Brain pericyte (primary cell): ENCODE measurements around the gene CAMTA1.

Source experiments
- DNase-seq: peaks from one replicate; pipeline ENCODE4 v3.0.0-alpha.2; 2012; ENCODE audit warnings: low read depth, low spot score

CAMTA1 gene

DNA sequence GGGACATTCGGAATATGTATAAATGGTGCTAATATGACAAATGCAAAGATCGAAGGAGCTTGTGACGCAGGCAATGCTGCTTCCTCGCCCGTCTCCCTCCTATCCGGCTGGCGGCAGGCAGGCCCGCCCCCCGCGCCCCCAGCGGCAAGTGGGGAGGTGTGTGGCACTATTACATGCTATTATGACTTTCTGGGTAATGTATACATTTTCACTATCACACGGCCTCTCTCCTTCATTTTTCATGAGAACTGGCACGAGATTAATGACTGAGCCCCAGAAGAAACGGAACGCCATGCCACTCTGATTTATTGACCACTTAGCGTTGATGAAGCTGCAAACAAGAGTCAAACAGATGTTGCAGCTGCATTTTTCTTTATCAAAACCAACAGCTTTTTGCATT is 846.9 kb downstream of the CAMTA1 start:
- DNase-seq, result no peak

DNA sequence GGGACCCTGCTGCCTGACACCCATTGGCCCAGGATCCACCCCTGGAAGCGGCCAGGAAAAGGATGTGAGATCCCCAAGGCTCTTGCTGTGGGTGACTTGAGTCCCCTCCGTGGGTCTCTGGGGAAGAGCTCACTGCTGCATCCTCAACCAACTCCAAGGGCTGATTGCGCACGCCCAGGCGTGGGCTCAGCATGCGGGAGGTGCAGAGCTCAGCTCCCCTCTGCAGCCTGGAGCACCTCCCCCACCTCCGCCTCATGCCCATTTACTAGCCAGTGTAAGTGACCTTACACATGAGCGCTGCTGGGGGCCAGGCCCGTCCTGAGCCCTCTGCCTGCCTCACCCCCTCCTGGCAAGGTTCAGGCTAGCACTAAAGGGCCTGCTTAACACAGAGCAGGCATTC is 847.4 kb downstream of the CAMTA1 start:
- DNase-seq, result no peak

DNA sequence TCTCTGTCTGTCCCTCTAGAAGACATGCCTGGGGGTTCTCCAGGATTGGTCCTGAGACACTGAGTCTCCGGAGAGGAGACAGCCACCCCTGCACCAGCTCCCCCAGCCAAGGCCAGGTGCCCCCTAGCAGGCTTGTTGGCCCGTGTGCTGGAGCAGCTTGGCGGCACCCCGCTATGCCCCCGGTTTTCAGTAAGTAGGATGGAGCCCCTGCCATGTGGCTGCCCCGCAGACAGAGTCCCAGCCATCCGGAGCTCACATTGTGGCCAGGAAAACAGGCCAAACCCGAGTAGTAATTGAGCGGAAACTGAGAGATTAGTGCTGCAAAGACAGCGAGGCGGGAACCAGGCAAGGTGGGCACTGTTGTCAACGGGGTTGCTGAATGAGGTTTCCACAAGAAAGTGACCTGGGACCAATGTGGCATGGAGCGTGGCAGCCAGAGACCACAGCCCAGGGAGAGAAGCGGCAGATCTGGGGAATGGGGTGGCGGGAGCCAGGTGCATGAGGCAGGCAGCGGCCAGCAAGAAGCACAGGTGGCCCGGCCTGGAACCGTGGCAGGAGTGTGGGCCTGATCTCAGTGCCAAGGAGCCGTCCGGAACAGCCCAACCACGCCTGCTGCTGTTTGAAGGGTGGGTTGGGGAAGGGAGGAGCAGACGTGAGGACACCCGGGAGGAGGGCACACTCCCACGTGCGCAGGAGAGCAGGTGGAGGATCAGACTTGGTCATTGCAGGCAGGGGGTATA is 848.4 kb downstream of the CAMTA1 start:
- no peak for DNase-seq

DNA sequence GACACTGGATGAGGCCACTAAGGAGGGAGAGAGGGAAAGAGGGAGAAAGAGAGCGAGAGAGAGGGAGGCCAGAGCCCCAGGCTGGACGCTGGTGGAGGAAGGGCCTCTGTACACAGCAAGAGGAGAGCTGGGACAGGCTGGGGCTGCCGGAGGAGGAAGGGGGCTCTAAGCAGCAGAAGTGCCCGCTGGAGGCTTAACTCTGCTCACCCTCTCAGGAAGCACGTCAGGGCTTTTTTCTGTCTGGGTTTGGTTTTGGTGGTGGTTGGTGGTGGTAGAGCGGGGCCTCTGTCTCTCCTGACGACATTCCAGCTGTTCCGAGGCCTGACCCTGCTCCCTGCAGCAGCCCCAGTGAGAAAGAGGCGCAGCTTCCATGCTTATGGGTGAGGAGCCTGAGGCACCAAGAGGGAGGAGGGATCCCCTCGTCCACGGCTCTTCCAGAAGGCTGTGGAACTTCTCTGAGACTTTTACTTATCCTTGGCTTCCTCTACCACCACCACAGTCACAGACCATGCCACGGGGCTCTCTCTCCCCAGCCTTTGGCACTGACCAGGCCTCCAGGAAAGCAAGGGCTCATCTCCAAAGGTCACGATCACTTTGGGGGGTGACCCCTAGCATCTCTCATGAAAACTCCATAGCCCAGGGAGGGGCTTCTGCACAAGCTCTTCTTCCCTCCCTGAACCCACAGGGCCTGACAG is 849.4 kb downstream of the CAMTA1 start:
- DNase-seq, result no peak

DNA sequence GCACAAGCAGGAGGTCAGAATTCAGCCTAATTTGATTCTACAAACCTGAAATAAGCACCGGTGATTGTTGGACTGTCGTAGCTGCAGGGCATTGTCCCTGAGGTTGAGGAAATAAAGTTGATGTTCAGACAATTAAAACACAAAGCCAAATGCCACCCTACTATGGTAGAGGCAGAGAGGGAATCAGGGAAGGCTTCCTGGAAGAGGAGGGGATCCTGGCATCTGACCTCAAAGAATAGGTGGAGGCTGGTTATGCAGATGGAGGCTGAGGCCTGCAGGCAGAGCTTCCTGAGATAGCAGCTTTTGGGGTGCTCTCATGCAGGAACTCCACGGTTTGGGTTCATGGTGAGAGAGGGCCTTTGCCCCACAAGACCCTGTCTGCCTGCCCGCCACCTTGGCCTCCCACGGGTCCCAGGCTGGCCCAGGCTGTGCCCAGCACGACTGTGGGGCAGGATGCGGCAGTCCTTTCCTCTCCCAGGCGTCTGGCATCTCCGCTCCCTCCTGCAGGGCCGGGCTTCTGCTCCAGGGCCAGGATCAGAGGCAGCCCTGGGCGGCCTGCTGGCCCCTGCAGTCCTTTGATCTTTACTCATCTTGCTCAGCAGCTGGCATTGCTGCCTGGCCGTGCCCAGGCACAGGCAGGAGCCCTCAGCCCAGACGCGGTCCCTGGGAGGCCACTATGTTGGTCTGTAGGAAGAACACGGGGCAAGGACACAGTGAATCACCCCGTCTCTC is 851.7 kb downstream of the CAMTA1 start:
- DNase-seq, result no peak

DNA sequence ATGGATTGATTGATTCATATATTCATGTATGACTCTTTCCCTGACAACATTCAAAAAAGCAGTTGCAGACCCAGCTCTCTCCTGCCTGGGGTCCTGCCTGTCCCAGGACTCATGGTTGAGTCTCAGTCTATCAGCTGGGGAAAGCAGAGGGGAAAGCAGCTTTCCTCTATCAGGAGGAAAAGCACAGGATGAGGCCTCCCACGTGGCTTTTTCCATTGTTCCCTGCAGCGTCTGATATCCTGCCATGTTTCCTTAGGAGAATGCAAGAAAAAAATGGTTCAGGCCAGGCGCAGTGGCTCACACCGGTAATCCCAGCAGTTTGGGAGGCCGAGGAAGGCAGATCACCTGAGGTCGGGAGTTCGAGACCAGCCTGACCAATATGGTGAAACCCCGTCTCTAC is 852.8 kb downstream of the CAMTA1 start:
- DNase-seq, result no peak

DNA sequence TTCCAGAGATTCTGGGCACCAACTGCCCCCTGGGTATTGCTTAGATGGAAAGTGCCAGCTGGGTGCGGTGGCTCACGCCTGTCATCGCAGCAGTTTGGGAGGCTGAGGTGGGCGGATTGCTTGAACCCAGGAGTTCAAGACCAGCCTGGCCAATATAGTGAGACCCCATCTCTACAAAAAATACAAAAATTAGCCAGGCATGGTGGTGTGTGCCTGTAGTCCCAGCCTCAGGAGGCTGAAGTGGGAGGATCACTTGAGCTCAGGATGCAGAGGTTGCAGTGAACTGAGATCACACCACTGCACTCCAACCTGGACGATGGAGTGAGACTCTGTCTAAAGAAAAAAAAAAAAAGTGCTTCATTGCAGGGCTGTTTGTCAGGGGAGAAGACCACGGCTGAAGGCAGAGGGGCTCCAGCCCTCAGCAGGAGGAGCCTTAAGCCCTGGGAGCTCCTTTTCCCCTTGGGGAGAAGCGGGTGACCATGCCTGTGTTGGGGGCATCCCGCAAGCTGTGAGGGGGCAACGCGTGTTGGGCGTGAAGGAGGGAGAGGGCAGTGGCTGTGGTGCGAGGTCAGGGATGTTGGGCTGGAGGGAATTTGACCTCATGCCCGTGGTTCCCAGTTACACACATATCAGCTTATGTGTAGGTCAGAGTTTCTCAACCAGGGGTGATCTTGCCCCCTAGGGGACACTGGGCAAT is 854.3 kb downstream of the CAMTA1 start:
- DNase-seq, result no peak

DNA sequence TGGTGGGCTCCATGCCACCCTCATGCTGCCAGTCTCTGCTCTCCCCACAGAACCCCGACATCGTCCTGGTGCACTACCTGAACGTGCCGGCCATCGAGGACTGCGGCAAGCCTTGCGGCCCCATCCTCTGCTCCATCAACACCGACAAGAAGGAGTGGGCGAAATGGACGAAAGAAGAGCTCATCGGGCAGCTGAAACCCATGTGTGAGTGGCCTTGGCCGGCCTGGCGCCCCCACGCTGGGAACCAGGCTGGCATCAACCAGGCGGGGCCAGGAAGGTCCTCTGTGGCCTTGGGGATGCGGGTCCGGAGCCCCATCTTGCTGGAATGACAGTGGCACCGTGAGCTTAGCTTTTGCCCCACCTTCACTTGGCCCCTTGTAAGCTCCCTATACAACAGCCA is 855.1 kb downstream of the CAMTA1 start:
- DNase-seq, result no peak

DNA sequence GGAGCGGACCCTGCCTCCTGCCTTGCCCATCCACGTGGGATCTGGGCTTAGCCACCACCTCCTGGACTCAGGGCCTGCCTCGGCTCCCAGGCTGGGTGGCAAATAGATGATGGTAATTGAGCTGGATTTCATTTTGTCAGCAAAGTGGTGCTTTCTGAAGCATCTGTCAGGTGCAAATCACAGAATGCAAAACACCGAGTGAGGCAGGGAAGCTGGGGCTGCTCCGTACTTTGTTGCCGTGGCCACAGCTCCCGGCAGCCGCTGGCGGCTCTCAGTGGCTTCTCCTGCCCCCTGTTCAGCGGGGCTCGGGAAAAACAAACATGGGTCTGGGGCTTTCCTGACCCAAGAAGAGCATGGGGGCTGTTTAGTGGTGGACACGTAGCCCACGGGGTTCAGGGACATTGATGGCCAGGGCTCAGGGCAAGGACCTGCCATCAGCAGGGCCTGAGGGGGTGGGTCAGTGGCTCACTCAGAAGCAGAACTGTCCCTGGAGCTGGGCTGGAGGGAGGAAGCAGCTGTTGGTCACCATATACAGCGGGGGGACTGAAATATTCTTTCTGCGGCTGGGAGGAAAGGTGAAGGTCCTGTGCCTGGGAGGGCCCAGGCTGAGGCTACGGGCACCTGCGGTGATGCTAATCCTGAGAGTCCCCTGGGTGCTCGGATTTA is 855.8 kb downstream of the CAMTA1 start:
- DNase-seq, result no peak

DNA sequence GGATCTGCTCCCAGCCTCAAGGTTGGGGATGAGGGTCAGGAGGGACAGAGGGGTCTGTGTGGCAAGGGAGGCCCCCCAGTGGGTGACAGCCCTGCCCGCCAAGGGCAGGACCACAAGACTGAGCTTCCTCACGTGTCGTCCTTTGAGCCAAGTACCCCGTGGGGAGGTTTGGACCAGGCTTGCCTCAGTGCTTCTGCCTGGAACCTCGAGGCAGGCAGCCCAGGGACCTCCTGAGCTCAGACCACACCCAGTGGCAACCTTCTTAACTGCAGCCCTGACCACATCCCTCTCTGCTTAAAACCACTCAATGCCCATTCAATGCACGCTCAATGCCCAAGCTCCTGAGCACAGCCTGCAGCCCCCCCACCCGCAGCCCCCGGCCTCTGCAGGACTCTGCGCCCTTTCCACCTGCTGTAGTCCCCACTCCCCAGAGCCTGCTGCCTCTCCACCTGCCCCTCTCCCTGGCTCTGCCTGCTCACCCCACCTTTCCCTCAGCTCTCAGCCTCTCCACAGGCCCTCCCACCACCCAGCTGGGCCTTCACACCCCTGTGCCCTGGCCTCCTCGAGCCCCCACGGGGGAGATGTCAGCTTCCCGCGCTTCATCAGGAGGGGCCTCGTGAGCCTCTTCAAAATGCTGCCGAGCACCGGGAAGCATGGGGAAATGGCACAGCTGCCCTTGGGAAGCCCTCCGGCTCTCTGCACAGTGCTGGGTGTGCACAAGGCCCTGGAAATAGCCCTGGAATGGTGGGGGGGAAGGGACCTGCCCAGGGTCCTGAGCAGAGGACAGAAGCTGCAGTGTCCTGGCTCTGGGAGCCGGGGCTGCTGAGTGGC is 856.5 kb downstream of the CAMTA1 start:
- DNase-seq, result no peak

DNA sequence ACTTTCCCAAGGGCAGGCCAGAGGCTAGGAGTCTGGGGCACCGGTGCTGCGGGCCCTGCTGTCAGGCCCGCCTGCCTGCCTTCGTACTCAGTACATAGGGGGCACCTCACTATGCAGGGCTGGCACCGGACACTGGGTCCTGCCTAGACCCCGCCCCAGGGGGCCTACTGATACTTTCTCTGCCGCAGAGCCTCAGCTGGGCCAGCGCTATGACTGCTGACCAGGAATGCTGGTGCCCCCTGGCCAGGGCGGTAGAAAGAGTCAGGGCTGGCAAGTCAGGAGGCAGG is 857.1 kb downstream of the CAMTA1 start:
- no peak for DNase-seq

DNA sequence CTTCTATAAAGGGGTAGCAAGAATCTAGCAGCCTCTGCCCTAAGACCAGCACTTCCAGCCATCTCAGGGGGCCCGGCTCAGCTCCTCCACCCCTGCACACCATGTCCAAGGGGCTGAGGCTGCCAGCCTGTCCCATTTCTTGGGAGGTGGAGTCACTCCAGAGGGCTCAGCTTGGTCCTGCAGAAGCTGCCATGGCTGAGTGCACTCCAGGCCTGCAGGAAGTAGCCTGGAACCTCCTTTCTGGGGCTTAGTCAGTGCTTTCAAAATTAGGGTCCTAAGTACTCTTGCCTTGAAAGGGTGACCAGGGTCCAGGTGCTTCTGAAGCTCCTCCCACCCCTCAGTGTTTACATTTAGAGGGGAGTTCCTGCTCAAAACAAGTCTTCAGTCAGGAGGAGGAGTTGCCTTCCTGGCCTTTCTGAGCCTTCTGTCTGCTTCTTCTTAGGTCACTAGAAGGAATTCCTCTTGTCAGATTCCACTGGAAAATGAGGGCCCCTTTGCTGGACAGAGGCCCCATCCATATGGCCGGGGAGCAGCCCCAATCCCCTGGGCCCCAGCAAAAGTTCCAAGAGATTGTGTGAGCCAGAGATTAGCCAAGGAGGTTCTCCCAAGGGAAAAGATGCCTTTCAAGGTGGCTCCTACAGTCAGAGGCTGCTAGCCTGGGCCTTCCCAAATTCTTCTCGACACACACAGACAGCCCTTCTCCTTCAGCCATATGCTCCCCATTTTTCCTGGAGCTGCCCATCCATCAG is 857.7 kb downstream of the CAMTA1 start:
- no peak for DNase-seq

DNA sequence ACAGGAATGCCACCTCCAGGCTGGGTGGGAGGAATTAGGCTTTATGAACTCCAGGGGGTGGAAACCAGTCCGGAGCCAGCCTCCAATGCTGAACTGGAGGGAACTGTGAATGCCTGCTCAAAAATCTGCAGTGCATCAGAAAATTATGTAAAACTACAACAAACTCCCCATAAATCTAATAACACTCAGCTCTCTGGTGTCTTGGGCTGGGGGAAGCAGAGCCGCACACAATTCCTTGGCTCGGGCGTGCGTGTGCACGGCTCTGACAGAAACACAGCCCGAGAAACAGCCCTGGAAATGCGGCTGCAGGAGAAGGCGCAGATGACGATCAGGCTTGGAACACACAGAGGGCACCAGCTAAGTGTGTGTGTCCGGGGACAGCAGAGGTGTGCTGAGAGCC is 858.3 kb downstream of the CAMTA1 start:
- DNase-seq, result no peak

DNA sequence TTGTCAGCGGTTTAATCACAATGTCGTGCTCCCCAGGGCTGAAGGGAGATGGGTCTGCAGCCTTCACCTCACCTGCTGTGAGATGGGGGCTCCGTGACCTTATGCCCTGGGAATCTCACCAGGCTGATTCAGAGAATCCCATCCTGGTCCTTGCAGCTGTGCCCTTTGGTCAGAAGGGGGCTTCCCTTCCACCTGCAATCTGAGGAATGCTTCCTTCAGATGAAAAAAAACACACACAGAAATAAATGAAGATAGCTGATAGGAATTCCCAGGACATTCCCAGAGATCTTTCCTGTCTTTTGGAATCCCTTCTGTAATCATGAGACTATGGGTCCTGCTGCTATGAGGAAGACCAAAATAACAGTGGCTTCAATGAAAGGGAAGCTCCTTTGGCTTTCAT is 858.8 kb downstream of the CAMTA1 start:
- DNase-seq, result no peak

DNA sequence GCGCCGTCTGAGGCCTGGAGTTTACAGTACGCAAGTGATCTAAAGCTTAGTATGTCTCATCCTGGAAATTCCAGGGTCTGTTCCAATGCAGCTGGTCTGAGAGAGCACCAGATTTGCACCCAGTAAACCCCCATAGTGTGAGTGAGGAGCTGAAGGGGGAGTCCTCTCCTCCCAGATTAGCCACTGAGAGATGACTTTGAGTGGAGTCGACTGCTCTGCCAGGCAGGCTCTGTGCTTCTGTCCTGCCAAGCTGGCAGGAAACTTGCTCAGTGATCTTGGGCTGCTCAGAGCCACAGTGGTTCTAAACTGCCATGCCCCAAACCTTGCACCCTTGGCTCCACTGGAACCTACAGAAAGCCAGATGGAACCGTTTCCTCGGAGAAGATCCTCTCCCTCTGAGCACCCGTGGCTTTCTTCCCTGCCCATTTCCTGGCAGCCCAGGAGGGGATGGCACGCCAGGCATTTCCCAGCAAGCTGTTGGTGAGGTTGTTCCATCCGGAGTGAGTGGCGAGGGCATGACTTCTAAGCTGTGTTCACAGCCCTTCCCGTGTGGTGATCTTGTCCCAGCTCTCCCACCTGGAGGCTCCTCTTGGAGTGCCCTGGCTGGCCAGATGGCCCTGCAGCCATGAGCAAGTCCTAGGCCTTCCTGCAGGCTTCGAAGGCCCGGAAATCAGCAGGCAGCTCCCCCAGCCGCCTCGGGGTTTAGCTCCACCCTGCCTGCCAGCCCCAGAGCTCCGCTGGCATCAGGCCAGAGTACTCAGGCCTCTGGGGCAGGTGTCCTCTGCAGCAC is 859.9 kb downstream of the CAMTA1 start:
- DNase-seq, result no peak

DNA sequence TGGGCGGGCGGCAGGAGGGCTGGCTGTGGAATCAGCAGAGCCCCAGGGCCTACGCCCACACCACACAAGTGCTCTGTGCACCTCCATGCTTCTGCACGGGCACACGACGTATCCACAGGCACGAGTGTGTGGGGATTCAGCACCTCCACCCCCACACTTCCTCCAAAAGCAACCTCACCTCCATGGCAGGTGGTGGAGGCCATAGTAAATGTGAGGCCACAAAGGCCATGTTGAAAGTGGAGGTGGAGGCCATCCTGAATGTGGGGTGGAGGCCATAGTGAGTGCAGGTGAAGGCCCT is 860.4 kb downstream of the CAMTA1 start:
- DNase-seq, result no peak

DNA sequence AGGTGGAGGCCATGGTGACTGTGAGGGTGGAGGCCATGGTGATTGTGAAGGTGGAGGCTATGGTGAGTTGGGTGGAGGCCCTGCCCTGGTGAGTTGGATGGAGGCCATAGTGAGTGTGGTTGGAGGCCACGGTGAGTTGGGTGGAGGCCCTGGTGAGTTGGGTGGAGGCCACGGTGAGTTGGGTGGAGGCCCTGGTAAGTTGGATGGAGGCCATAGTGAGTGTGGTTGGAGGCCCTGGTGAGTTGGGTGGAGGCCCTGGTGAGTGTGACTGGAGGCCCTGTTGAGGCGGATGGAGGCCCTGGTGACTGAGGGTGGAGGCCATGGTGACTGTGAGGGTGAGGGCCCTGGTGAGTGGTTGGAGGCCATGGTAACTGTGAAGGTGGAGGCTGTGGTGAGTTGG is 860.9 kb downstream of the CAMTA1 start:
- no peak for DNase-seq

DNA sequence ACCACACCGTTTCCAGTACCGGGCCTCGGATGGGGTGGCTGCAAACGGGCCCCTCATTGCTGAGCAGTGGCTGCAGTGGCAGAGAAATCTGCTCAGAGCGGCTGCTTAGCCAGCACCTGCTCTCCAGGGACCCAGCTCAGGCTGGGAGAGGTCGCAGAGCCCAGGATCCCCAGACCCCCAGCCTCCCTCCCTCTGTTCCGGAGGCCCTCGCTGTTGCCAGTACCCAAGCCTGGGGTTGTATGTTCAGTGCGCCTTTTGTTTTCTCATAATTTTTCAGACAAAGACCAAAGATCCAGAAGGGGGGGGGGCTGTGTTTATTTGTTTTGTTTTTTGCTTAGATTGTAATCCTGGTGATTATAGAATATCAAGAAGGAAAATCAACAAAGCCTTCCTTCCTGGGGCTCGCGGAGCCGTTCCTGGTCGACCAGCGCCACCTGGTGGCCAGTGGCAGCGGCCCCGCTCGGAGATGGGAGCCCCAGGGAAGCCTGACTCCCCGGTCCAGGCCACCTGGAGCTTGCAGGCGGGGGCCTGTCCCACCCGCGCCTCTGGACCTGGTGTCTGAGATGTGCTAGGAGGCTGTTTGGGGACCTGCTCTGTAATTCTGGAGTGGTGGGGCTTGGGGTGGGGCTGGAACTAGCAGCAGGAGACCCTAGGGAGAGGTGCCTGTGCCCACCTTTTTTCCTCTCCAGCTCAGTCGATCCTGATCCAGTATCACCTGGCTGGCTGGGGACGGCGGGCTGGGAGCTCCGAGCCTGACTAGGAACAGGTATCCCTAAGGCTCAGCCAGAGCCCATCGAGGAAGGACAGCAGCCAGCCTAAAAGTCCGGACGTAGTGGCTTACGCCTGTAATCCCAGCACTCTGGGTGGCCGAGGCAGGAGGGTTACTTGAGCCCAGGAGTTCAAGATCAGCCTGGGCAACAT is 862.0 kb downstream of the CAMTA1 start:
- DNase-seq, result no peak
